T-helper 1 cell treated with Interleukin-12 subunit alpha and Interleukin-12 subunit beta and Interleukin-4 antibody, amounts not matched to agents 30 ng/mL and 1 ng/mL, for 36 hours (primary cell): ENCODE measurements around the gene SAMD4A. TPM values are rescaled to one million over a fixed set of nuclear protein-coding genes. Genes with fewer than 3 reads are reported as not detected.

Experiments used
- intact Hi-C: fragments of 100-400 bp; cut with micrococcal nuclease; formaldehyde crosslinking; loops from one replicate; pipeline ENCODE4 v1.15.1; 2024
- total RNA-seq: library from RNA; stranded (reverse); gene quantifications from 2 replicates; pipeline ENCODE4 v1.2.3, GENCODE V29; 2022

Gene SAMD4A
- total RNA-seq, 1 donor from 2014 or later = 0.56 TPM

- intact Hi-C loops = loop anchor here (5.0 kb wide), 2 partner anchors 117 to 273 kb away; partner anchors contain the start of gene GCH1
Measured at GRCh38 chr14:54629635-54630360, 62.9 kb downstream of the SAMD4A start.

GRCh38 chr14:54631016-54631415 is 64.1 kb downstream of the SAMD4A start:
- intact Hi-C loops = no loop called here

GRCh38 chr14:54632452-54632851 is 65.5 kb downstream of the SAMD4A start:
- intact Hi-C loops = no loop called here

- intact Hi-C loops = no loop called here
Measured at GRCh38 chr14:54633076-54633475, 66.1 kb downstream of the SAMD4A start.

- intact Hi-C loops = no loop called here
Measured at GRCh38 chr14:54637270-54638134, 70.6 kb downstream of the SAMD4A start.

- intact Hi-C loops = no loop called here
Measured at GRCh38 chr14:54638135-54638446, 71.2 kb downstream of the SAMD4A start.

GRCh38 chr14:54639611-54640010 is 72.7 kb downstream of the SAMD4A start:
- intact Hi-C loops = no loop called here

GRCh38 chr14:54640506-54640905 is 73.6 kb downstream of the SAMD4A start:
- intact Hi-C loops = no loop called here

- intact Hi-C loops = no loop called here
Measured at GRCh38 chr14:54642121-54642520, 75.2 kb downstream of the SAMD4A start.

GRCh38 chr14:54642801-54643695 is 76.1 kb downstream of the SAMD4A start:
- intact Hi-C loops = loop anchor here (1.0 kb wide), 2 partner anchors 79 to 130 kb away; no protein-coding TSS in a partner anchor

- intact Hi-C loops = loop anchor here (1.0 kb wide), 2 partner anchors 79 to 130 kb away; no protein-coding TSS in a partner anchor
Measured at GRCh38 chr14:54643696-54644176, 76.8 kb downstream of the SAMD4A start.

- intact Hi-C loops = no loop called here
Measured at GRCh38 chr14:54645639-54646038, 78.7 kb downstream of the SAMD4A start.

- intact Hi-C loops = no loop called here
Measured at GRCh38 chr14:54646626-54647025, 79.7 kb downstream of the SAMD4A start.

GRCh38 chr14:54647378-54647777 is 80.5 kb downstream of the SAMD4A start:
- intact Hi-C loops = no loop called here

- intact Hi-C loops = no loop called here
Measured at GRCh38 chr14:54649056-54649455, 82.1 kb downstream of the SAMD4A start.

- intact Hi-C loops = no loop called here
Measured at GRCh38 chr14:54650331-54650958, 83.5 kb downstream of the SAMD4A start.

- intact Hi-C loops = no loop called here
Measured at GRCh38 chr14:54650959-54651351, 84.0 kb downstream of the SAMD4A start.

GRCh38 chr14:54651649-54652048 is 84.7 kb downstream of the SAMD4A start:
- intact Hi-C loops = no loop called here

- intact Hi-C loops = no loop called here
Measured at GRCh38 chr14:54652188-54652587, 85.3 kb downstream of the SAMD4A start.

- intact Hi-C loops = no loop called here
Measured at GRCh38 chr14:54652605-54653052, 85.7 kb downstream of the SAMD4A start.
